Fibroblast of skin of right biceps (primary cell): ENCODE data around the gene GASK1A.
A peak's percentile ranks its signal among the peaks of the same experiment; 100 is the strongest.

Experiments
- DNase-seq: peaks from one replicate; pipeline ENCODE4 v3.0.0-alpha.2; 2013

The GASK1A gene

GRCh38 chr3:43093006-43093405 is 113.9 kb downstream of the GASK1A start:
- DNase-seq: no peak

- no peak for DNase-seq
Observed at GRCh38 chr3:43093974-43094373, 114.9 kb downstream of the GASK1A start.

GRCh38 chr3:43094381-43094780 is 115.3 kb downstream of the GASK1A start:
- DNase-seq: no peak

- DNase-seq: no peak
Observed at GRCh38 chr3:43094851-43095250, 115.7 kb downstream of the GASK1A start.

- no peak for DNase-seq
Observed at GRCh38 chr3:43095370-43095769, 116.3 kb downstream of the GASK1A start.

- DNase-seq: no peak
Observed at GRCh38 chr3:43096761-43097160, 117.7 kb downstream of the GASK1A start.

- DNase-seq: no peak
Observed at GRCh38 chr3:43097400-43098080, 118.4 kb downstream of the GASK1A start.

GRCh38 chr3:43098761-43099160 is 119.7 kb downstream of the GASK1A start:
- DNase-seq: no peak

GRCh38 chr3:43102773-43103480 is 123.8 kb downstream of the GASK1A start:
- no peak for DNase-seq

GRCh38 chr3:43104039-43104438 is 124.9 kb downstream of the GASK1A start:
- no peak for DNase-seq

- no peak for DNase-seq
Observed at GRCh38 chr3:43104660-43105595, 125.8 kb downstream of the GASK1A start.

GRCh38 chr3:43105596-43106292 is 126.6 kb downstream of the GASK1A start, which contains the start of gene POMGNT2:
Gene POMGNT2, minus strand, starts transcription at chr3:43106079. Its CDS starts 24,648 bp downstream, at chr3:43081431.
- peak; percentile 83 for DNase-seq

GRCh38 chr3:43106293-43106628 is 127.2 kb downstream of the GASK1A start:
- DNase-seq: no peak
